ENCODE results near the gene PARP12. TPM values are rescaled to one million over a fixed set of nuclear protein-coding genes. Genes with fewer than 3 reads are reported as not detected.

PARP12 gene
- total and polyA plus RNA-seq, 9 donors, result 15.7 to 43.5 (median 23.2) TPM

GRCh38 chr7:139995017-139995915, 67.5 kb downstream of the PARP12 start:
- Histone ChIP-seq H3K4me1 (ENCODE audit: insufficient read depth) (peaks cover 6% of the 10 kb centered on the region), H3K27me3 (no peaks in the 10 kb centered on the region), H3K27ac (no peak overlapping the region), H3K4me3 (no peak overlapping the region), H3K9me3 (no peaks in the 10 kb centered on the region), H3K36me3 (no peaks in the 10 kb centered on the region)
- WGBS, 3 donors, result 45 to 59% (median 52%) methylated on average over 19 of the region's 19 CpGs
- DNase-seq, result no peak
- TF ChIP-seq EP300 (IDR thresholded peaks at IDR 0.05) (no peak), CTCF (IDR thresholded peaks at IDR 0.05) (no peak), POLR2A (IDR thresholded peaks at IDR 0.05) (no peak)
- intact Hi-C loops (cut with DNase I), result no loop called here

- 84 to 92% (median 87%) methylated on average over 1 of the region's 1 CpG for WGBS, 3 donors
- H3K27ac ChIP-seq, result no peak overlapping the region
- TF ChIP-seq POLR2A (IDR thresholded peaks at IDR 0.05), result no peak
- H3K36me3 ChIP-seq, result no peaks in the 10 kb centered on the region
- DNase-seq, result no peak
- peaks cover 6% of the 10 kb centered on the region for H3K4me1 ChIP-seq (ENCODE audit: insufficient read depth)
- no peaks in the 10 kb centered on the region for H3K9me3 ChIP-seq
- H3K4me3 ChIP-seq, result no peak overlapping the region
- H3K27me3 ChIP-seq, result no peaks in the 10 kb centered on the region
- intact Hi-C loops (cut with DNase I), result no loop called here
Measured at GRCh38 chr7:139994356-139994755, 68.4 kb downstream of the PARP12 start.

DNA sequence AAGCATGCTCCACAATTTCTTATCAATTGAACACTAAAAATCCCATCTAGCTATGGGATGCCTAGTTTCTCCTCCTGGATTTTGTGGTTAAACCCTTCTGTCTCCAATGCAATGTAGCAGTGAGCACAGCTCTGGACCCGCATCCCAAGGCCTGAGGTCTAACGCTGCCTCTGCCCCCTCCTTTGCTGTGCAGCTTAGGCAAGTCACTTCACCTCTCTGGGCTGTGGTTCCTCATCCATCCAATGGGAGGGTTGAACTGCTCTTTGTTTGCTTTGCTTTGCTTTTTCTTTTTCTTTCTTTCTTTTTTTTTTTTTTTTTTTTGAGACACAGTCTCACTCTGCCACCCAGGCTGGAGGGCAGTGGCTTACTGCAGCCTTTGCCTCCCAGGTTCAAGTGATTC, 69.2 kb downstream of the PARP12 start:
- no peak overlapping the region for H3K4me3 ChIP-seq
- no peak overlapping the region for H3K27ac ChIP-seq
- no peak for DNase-seq
- no peaks in the 10 kb centered on the region for H3K9me3 ChIP-seq
- H3K27me3 ChIP-seq, result no peaks in the 10 kb centered on the region
- intact Hi-C loops (cut with DNase I), result no loop called here
- H3K36me3 ChIP-seq, result no peaks in the 10 kb centered on the region
- H3K4me1 ChIP-seq (ENCODE audit: insufficient read depth), result peaks cover 6% of the 10 kb centered on the region
- WGBS, 3 donors, result 94 to 100% (median 99%) methylated on average over 2 of the region's 2 CpGs
- TF ChIP-seq EP300 (IDR thresholded peaks at IDR 0.05) (no peak), CTCF (IDR thresholded peaks at IDR 0.05) (no peak), POLR2A (IDR thresholded peaks at IDR 0.05) (no peak)

- Histone ChIP-seq H3K4me3 (no peak overlapping the region), H3K9me3 (no peaks in the 10 kb centered on the region), H3K4me1 (ENCODE audit: insufficient read depth) (peaks cover 6% of the 10 kb centered on the region), H3K27me3 (no peaks in the 10 kb centered on the region), H3K27ac (no peak overlapping the region), H3K36me3 (no peaks in the 10 kb centered on the region)
- WGBS, 3 donors, result 96 to 97% (median 97%) methylated on average over 8 of the region's 8 CpGs
- TF ChIP-seq POLR2A (IDR thresholded peaks at IDR 0.05) (no peak), CTCF (IDR thresholded peaks at IDR 0.05) (no peak)
- DNase-seq, result no peak
- intact Hi-C loops (cut with DNase I), result no loop called here
Measured at GRCh38 chr7:139993169-139993568, 69.6 kb downstream of the PARP12 start.

- H3K4me1 ChIP-seq (ENCODE audit: insufficient read depth), result peaks cover 6% of the 10 kb centered on the region
- DNase-seq, result no peak
- H3K27ac ChIP-seq, result no peak overlapping the region
- TF ChIP-seq POLR2A (IDR thresholded peaks at IDR 0.05), result no peak
- WGBS, 3 donors, result 67 to 74% (median 68%) methylated on average over 14 of the region's 14 CpGs
- no peaks in the 10 kb centered on the region for H3K9me3 ChIP-seq
- intact Hi-C loops (cut with DNase I), result no loop called here
- no peaks in the 10 kb centered on the region for H3K36me3 ChIP-seq
- no peaks in the 10 kb centered on the region for H3K27me3 ChIP-seq
- H3K4me3 ChIP-seq, result no peak overlapping the region
Measured at GRCh38 chr7:139992353-139993044, 70.3 kb downstream of the PARP12 start.

Data from ovary (tissue), 9 donors.